Activated T-cell treated with anti-CD3 and anti-CD28 coated beads for 48 hours (primary cell): ENCODE results near the gene SPIRE1.

ENCODE experiments used
- DNase-seq: peaks from one replicate; pipeline ENCODE4 v3.0.0-alpha.2; 2020; ENCODE audit warnings: low read depth

The SPIRE1 gene

DNA sequence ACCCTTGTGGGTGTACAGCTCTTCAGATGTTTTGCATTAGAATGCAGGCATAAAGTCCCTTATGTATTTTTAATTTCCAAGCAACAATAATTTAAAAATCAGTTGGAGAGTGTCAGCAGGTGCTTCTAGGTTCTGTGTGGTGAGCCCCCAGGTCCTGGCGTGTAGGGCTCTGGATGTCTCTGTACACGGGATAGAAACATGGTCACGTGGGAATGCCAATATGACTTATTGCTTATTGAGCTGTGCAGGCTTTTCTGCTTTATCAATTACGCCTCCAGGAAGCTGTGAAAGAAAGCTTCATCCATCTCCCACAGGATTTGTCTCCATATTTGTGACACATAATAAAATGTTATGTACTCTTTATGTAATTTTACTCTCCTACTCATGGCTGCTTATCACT, 212.4 kb downstream of the SPIRE1 start:
- DNase-seq, result no peak

DNA sequence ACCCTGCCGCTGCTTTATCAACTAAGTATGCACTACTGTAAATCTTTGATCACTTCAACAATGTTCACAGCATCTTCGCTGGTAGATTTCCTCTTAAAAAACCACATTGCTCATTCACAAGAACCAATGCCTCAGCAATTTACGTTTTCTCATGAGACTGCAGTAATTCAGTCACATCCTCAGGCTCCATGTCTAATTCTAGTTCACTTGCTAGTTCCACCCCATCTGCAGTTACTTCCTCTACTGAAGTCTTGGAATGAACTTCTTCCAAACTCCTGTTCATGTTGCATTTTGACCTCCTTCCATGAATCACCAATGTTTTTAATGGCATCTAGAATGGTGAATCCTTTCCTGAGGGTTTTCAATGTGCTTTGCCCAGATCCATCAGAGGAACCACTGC, 214.4 kb downstream of the SPIRE1 start:
- DNase-seq, result no peak

DNA sequence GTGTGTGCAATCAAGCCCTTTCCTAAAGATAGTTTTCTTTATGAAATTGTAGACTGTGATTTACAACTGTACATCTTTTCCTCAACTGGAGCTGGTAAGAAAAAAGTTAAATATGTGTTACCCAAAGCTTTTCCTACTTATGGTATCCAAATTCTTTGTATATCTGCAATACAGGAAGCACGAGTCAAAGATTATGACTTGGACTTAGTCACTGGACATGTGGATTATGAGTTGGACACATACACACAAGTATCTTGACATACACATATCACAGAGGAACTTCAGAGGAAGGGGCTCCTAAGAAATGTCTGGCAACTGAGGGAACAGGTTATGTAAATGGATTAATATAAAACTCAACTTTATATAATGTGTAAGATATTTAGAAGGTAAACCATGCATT, 215.0 kb downstream of the SPIRE1 start:
- DNase-seq, result no peak

DNA sequence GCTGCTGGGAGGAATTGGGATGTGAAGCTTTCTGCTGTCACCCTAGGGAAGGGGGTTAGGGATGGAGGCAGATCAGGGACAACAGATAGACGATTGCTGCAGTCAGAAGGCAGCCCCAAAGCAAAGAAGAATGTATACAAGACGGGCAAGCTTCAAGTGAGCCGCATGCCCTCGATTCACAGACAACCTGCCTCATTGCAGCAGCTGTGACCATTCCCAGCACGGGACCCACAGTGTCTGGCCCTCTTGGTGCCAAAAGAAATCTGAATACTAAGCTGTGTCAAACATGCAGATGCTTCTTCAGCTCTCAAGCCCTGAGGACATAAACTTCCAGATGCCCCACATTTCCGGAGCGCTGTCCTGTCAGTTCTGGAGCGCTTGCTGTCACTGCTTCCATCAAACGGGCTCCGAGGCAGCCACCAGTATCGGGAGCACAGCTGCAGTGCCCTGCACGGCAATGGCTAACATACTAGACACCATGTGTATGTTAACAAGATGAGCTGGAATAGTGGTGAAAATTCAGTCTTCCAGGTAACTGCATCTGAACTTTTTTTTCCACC, 216.4 kb downstream of the SPIRE1 start:
- no peak for DNase-seq

DNA sequence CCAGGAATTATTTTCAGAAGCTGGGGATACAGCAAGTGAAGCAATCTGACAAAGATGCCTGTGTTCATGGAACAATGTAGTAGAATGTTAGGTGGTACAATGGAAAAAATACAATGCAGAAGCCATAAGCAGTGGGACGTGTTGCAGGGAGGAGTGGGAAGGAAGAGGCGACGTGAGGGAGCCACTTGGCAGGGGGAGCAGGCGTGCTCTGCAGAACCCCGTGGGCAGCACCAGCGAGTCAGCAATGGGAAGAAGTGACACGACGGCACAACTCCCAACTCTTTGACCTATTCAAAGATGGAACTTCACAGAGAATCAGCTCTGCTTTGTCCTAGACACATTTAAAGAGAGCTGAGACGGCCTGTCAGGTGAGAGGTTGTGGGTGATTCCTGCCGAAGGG, 219.7 kb downstream of the SPIRE1 start:
- DNase-seq, result no peak

DNA sequence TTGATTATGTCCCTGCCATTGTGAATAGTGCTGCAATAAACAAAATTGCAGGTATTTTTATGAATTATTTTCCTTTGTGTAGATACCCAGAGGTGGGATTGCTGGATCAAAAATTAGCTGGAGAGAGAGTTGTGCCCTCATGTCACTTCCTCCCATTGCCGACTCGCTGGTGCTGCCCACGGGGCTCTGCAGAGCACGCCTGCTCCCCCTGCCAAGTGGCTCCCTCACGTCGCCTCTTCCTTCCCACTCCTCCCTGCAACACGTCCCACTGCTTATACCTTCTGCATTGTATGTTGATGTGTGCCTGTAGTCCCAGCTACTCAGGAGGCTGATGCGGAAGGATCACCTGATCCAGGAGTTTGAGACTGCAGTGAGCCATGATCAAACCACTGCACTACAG, 222.0 kb downstream of the SPIRE1 start:
- no peak for DNase-seq

DNA sequence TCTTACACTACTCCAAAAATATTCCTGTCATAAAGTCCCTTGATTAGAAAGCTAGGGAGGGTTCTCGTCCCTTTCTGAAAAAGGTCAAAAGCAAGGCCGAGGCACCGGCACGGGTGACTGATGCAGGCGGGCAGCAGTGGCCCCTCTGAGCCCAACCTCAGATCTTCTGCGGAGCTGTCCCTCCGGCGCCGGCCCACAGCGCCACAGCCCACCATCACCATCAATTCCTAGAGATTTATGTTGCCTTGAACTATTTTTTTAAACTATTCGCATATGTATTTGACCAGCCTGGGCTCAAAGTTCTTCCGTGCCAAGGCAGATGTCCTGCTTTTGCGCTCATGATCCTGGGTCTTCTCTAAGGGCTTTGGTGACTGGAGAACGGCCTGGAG, 223.4 kb downstream of the SPIRE1 start:
- DNase-seq, result no peak

DNA sequence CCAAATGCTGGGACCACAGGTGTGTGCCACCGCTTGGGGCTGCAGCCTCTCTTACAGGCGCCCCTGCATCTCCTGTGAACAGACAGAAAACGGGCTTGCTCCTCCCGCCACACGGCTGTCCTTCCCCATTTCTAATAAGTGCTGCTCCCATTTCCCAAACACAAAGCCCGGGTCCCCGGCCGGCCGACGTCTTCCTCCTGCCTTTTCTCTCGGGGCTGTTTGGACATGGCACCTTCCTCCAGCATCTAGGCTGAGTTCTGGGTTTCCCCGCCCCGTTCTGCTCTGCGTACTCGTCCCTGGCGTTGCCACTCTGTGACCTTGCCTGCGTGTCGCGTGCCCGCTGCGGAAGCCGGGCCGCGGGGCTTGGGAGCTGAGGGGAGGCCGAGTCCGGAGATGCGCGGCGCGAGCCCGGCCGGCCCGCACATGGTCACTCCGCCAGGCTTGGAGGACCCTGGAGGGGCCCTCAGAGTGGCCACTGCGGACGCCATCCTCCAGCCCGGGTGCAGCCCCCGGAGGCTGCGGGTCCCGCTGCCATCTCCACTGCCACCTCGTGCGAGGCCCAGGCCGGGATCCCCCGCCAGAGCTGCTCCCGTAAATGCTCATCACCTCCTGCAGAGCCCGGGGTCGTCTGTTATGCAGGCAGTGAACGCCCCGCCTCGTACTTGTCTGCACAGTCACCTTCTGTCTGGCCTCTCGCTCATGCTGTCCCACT, 223.9 kb downstream of the SPIRE1 start:
- no peak for DNase-seq

DNA sequence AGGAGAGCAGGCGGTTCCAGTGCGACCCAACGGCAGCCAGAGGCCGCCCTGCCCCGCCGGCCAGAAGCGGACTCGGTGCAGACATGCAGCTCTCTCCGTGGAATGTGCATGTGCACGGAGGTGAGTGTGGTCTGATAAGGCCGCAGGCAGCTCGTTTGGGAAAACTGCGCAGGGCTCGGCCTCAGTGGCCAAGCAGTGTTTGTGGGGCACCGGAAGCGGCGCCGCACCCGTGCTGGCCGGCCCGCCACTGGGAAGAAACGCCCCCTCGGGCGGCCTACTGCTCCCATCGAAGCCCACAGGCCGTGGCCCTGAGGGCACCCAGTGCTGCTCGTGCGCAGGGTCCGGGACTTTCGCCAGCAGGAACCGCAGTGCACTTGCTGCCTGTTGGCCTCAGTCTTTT, 225.0 kb downstream of the SPIRE1 start:
- no peak for DNase-seq

DNA sequence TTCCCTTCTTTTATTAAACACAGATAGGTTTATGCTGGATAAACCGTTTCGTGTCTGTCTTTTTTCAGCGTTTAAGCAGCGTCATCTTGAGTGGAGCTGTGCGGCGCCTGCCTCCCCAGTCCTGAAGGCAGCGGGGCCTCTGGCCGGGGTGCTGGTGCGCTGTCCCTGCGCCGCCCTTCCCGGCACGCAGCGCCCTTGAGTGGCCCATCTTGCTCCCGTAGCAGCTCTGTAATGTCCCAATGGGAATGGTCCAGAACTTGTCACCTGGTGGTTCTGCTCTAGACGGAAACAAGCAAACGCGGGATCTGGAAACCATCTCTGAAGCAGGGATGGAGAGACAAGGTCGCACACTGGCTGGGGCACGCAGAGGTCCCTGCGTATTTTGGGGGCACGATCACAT, 225.7 kb downstream of the SPIRE1 start:
- no peak for DNase-seq

DNA sequence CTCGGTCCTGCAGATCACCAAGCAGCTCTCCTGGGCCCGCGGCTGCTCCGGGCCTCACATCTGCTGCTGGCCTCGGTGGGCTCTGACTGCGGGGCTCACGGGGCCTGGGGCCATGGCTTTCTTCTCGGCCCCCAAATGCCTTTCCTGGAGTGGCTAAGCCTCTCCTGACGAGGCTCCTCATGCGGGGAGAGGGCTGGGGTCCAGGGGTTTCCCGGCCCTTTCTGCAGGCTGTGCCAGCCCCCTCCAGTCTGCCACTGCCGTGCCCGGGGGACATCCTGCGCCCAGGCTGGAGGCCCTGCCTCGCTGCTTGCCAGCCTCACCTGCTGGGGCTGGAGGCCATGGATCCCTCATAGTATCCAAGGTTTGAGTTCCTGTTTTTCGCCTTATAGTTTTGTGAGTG, 226.3 kb downstream of the SPIRE1 start:
- DNase-seq, result no peak

DNA sequence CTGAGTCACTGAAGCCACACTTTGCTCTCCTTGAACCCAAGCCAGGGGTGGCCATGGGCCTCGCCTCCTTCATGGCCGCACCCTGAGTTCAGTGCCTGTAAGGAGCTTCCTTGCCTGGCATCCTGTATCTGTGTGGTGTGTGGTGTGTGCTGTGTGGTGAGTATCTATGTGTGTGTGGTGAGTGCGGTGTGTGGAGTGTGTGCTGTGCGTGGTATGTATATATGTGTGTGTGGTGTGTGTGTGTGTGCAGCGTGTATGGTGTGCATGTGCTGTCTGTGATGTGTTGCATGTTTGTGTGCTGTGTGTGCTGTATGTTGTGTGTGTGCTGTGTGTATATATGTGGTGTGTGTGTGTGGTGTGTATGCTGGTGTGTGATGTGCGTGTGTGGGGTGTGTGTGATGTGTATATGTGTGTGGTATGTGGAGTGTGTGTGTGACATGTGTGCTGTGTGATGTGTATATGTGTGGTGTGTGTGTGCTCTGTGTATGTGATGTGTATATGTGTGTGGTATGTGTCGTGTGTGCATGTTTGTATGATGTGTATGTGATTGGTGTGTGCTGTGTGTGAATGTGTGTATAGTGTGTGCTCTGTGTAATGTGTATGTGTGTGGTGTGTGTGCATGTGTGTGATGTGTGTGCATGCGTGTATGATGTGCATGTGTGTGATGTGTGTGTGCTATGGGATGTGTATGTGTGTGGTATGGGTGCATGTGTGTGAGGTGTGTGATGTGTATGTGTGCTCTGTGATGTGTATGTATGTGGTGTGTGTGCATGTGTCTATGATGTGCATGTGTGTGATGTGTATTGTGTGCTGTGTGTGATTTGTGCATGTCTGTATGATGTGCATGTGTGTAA, 227.5 kb downstream of the SPIRE1 start:
- no peak for DNase-seq

DNA sequence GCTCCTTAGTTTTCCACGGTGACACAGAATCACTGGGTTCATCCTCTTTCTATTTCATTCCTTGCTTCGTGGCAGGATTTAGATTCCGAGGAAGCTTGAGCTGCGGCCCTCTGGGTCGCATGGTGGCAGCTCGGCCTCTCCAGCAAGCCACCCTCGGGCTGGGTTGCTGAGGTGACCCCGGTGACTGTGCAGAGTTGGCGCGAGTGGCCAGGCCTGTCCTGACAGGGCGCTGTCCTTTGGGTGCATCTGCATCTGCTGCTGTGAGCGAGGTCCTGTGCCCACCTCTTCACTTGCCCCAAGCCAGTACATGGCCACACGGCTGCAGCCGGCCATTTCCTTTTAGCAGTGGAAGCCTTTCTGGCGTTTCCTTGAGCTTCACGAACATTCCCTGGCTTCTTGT, 228.4 kb downstream of the SPIRE1 start:
- no peak for DNase-seq

DNA sequence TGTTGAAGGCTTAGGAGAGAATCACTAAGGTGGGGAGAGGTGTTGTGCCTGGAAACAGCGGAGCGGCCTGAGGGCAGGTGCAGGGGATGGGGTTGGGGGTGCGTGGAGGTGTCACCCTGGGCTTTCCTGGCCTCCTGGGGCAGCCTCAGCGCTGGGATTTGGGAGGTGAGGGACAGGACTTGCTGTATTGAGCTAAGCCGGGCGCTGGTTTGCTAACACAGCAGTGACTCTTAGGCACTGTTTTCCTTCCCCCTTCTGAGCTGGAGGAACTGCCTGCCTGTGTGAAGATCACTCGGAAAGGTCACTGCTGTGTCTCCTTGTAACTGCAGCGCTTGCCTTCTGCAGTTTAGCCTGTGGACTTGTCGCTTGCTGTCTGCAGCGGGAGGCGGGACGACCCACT, 229.0 kb downstream of the SPIRE1 start:
- no peak for DNase-seq

DNA sequence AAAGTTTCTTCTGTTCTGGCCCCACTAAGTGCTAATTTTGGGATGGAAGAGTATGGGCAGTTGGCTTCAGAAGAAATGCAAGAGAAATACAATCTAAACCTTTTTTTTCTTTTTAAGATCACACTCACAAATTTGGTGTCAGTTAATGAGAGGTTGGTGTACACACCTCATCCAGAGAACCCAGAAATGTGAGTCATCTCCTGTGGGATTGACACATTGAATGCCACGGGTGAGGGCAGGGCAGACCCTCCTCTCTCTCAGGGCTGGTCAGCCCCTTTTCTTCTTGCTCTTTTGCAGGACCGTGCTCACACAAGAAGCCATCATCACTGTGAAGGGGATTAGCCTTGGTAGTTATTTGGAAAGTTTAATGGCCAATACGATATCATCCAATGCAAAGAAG, 231.0 kb downstream of the SPIRE1 start:
- no peak for DNase-seq

DNA sequence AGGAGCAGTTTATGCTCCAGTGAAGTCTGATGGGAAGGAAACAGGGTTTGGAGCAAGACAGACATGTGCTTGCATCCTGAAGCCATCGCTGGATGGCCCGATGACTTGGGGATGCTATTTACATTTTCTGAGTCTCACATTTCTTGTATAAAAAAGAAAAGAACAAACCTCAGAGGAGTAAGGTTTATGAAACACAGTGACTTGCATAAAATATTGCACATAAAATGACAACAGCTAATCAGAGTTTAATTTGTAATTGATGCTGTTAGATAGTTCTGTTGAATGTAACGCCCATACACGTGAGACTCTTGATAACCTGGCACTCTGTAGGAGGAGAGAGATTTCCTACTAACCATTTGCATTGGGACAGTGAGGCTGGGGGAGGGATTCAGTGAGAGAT, 233.7 kb downstream of the SPIRE1 start:
- DNase-seq, result no peak

DNA sequence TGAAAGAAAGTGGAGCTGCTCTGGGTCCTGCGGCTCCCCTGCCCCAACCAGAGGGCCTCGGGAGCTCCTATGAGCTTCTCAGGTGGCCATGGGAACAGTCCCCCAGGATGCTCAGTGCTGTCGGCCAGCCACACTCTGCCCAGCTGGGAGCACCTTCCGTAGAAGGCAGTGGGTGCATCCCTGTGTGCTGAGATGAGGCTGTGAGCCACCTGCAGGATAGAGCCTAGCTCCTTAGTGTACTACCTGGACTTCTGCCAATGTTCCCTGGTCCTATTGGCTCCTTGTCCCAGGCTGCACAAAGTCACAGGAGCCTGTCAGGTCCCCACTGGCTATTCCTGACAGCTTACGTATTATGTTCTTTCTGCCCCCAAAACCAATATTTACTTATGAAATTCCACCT, 234.1 kb downstream of the SPIRE1 start:
- DNase-seq, result no peak

DNA sequence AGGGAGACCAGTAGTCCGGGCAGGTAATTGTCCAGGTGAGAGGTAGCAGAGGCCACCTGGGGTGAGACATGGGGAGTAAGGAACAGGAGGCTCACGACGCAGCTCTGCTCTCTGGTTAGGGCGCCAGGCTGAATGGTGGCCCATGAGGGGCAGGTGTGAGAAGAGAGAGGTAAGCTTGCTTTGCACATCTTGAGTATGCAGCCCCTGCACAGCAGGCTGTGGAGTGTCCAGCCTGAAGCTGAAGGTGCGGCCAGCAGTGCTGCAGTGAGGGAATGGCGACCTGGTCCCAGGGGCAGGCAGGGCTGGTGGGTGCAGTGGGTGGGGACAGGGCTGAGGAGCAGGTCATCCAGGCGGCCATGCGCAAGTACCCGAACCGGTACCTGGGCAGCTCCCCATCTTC, 234.5 kb downstream of the SPIRE1 start:
- DNase-seq, result no peak

DNA sequence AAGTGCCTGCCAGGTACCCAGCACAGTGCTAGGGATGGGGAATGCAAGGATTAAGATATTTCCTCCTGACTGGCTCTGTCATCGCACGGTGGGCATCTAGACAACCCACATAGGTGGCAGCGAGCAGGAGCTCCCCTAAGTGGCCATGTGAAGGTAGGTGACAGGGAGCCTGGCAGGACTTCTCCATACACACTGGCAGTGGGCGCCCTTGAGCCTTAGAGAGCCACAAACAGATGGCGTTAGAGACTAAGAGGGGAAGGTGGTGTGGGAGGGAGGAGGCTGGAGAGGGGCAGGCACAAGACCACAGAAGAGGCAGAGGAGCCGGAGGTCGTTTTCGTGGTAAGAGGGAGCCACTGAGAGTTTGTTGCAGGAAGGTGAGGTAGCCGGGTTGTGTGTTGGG, 235.0 kb downstream of the SPIRE1 start:
- DNase-seq, result no peak

DNA sequence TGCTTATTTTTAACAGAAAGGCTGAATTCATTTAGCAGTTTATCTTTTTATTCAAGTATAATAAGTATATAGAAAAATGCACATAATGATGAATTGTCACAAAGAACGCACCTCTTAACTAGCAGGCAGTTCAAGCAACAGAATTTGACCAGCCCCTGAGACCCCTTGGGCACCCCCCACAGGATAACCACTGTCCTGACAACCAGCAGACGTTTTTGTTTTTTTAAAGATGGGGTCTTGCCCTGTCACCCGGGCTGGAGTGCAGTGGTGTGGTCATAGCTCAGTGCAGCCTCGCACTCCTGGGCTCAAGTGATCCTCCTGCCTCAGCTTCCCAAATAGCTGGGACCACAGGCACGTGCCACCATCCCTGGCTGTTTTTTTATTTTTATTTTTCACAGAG, 236.2 kb downstream of the SPIRE1 start:
- no peak for DNase-seq

DNA sequence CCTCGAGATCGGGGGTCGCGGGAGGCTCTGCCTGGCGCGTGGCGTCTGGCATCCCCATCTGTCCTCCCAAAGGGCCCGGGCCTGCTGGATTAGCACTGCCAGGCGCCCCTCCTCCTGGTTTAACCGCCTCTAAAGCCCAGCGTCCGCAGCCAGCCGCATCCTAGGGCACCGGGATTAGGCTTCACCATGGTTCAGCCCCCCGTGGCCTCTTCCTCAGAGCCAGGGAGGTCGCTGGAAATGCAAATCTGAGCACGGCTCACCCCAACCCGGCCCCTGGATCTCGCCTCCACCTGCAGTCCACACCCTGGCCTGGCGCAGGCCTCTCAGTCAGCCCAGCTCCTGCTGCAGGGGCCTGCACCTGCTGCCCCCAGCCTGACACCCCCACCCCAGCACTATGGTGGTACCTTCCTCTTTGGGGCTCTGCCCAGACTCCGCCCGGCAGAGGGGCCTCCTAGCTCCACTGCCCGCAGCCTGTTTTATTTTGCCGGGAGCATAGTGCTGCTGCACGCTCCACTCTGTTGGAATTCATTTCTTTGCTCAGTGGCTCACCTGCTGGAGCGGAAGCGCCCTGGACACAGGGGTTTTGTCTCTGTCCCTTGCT, 237.0 kb downstream of the SPIRE1 start:
- DNase-seq, result no peak

DNA sequence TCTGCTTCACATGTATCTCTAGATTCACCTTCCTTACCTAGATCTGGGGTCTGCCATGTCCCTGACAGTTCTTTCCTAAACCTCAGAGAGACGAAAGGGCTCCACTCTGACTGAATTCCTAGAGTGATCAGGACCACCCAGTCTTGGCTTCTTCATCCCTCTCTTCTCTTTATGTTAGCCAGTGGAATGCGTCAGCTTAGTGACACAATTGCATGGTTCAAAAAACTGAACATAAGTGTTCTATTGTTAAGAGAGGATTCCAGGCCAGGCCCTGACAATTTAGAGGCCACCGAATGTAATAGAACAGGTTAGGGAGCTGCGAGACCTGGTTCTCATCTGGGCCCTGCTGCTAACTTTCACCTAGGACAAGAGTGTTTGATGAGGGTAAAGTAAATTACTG, 240.2 kb downstream of the SPIRE1 start:
- DNase-seq, result no peak

DNA sequence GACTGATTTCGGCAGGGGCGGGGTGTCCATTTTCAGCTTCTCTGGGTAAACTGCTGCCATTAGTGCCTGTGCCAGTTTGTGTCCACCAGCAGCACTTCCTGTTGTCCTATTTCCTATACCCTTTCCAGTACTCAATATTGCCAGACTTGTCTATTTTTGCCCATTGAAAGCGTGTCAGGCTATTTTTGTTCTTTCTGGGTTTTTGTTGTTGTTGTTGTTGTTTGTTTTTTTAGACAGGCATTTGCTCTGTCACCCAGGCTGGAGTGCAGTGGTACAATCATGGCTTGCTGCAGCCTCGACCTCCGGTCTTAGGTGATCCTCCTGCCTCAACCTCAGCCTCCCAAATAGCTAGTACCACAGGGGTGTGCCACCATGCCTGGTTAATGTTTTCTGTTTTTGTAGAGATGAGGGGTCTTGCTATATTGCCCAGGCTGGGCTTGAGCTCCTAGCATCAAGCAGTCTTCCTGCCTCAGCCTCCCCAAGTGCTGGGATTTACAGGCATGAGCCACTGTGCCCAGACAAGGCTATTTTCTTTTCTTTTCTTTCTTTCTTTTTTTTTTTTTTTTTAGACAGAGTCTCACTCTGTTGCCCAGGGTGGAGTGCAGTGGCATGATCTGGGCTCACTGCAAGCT, 241.7 kb downstream of the SPIRE1 start:
- no peak for DNase-seq
